Cardiac fibroblast (primary cell): ENCODE data around the gene CTSE.
A peak's percentile ranks its signal among the peaks of the same experiment; 100 is the strongest.

Experiments used
- DNase-seq, 2 donors: peaks; one replicate each; pipeline versions ENCODE4 v3.0.0 to v3.0.0-alpha.2; 2010; ENCODE audit warnings: low read depth in 2 of 2
- H3K4me3 ChIP-seq, 2 donors: replicated peaks in 1 of 2; 1 replicate in 1 of 2; 2 replicates in 1 of 2; pipeline ENCODE4 v1.5.1; 2011; ENCODE audit warnings: low read depth in 2 of 2, low read length in 2 of 2, mild to moderate bottlenecking in 2 of 2, moderate library complexity in 1 of 2
- TF ChIP-seq, protein P1 (sequence below): IDR thresholded peaks from one replicate; pipeline ENCODE4 v1.5.1; 2011; ENCODE audit warnings: low read depth, mild to moderate bottlenecking, low read length, inconsistent platforms

The CTSE gene

GRCh38 chr1:205961405-205961804 is 62.3 kb downstream of the CTSE start:
- peak; percentile 14 to 51 for DNase-seq
- H3K4me3 ChIP-seq, result no peak overlapping the region
- TF ChIP-seq, protein P1, sequence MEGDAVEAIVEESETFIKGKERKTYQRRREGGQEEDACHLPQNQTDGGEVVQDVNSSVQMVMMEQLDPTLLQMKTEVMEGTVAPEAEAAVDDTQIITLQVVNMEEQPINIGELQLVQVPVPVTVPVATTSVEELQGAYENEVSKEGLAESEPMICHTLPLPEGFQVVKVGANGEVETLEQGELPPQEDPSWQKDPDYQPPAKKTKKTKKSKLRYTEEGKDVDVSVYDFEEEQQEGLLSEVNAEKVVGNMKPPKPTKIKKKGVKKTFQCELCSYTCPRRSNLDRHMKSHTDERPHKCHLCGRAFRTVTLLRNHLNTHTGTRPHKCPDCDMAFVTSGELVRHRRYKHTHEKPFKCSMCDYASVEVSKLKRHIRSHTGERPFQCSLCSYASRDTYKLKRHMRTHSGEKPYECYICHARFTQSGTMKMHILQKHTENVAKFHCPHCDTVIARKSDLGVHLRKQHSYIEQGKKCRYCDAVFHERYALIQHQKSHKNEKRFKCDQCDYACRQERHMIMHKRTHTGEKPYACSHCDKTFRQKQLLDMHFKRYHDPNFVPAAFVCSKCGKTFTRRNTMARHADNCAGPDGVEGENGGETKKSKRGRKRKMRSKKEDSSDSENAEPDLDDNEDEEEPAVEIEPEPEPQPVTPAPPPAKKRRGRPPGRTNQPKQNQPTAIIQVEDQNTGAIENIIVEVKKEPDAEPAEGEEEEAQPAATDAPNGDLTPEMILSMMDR, result no peak

DNA sequence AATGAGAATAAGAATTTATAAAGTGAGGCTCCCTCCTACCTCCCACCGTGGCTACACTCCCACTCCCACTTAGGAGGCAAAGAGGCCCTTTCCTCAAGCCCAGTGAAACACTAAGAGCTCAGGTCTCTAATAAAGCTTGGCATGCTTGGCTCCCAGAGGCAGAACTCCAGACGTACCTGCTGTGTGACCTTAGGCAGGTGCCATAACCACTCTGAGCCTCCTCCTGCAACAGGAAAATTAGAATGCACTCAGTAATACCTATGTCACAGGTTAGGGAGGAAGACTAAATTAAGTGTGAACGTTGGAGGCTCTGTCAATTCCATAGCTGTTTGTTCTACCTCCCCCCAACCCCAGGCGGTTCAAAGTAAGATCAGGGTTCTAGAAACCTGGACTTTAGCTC is 63.9 kb downstream of the CTSE start:
- H3K4me3 ChIP-seq, result no peak overlapping the region
- TF ChIP-seq, protein P1, result no peak
- no peak for DNase-seq
